ENCODE data around the gene TGFA.
A peak's percentile ranks its signal among the peaks of the same experiment; 100 is the strongest.

The TGFA gene

DNA sequence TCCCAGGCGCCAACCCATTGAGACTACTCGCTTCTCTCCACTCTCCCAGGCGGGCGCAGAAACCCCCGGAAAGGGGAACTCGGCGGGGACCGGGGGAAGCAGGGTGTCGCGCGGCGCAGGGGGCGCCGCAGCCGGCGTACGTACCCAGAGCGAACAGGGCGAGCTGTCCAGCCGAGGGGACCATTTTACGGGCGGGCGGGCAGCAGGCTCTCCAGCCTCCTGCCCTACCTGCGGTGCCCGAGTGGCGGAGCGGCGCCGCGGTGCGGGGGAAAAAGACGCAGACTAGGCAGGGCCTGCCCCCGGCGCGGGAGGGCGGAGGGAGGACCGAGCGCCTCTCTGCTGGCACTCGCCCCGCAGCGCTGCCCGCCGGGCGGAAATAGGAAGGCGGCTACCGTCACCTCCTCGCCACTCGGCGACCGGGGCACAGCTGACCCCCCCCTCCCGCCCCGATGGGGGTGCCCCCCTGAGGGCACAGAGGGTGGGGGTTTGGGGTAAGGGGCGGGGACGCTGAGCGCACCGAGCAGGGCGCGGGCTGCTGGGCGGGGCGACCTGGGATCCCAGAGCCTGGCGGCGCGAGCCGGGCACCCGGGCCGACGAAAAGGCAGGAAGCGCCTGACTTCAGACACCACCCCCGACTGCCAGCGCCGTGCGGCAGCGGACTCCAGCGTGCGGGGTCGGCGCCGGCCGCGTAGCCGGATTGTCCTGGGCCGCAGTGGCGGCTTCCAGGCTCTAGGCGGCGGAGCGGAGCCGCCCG is at the start of gene TGFA:
TSS of gene TGFA (minus strand) at position 243 of the 754 bp plus-strand sequence. CDS start at position 184, 59 bp downstream.
- peak; percentile 46 to 50 for DNase-seq

DNA sequence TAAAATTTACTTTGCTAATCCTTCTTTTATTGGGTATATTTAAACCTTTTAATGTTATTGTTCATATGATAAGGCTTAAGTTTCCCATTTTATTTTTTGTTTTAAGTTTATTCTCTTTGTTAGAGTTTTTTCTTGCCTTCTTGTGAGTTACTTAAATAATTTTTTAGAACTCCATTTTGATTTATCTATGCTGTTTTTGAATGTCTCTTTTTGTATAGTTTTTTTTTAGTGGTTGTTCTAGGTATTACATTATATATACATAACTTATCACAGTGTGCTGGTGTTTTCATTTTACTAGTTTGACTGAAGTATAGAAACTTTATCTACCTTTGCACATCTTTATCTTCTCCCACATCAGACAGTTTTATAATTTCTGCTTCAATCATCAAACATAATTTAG is 49.4 kb upstream of the TGFA start:
- DNase-seq: peak in 1 of 2 experiments; percentile 36

DNA sequence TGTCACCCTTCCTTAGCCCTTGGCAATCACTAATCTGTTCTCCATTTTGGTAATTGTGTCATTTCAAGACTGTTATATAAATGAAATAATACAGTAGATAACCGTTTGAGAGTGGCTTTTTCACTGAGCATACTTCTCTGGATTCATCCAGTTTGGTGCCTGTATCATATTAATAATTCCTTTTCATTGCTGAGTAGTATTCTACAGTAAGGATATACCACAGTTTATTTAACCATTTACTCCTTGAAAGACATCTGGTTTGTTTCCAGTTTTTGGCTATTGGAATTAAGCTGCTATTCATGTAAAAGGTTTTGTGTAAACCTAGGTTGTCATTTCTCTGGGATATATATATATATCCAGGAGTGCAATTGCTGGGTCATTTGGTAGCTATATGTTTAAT is 44.6 kb upstream of the TGFA start:
- no peak for DNase-seq

DNA sequence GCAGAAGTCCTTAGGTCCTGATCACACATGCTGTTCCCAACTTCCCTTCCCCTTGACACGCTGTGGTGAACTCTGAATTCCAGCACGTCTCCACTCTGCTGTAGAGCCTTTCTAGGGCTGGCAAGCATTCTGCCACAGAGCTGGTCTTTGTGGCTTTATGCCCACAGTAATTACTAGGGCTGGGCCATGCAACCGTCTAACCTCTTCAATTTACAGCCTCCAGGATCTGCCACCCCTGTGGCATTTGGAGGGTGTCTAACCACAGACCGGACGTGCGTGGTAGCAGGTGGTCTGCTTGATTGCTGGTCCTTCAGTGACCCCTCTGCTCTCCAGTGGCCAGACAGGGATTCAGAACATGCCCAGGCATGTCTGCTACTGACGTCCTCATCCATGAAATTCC is 43.1 kb upstream of the TGFA start:
- no peak for DNase-seq

DNA sequence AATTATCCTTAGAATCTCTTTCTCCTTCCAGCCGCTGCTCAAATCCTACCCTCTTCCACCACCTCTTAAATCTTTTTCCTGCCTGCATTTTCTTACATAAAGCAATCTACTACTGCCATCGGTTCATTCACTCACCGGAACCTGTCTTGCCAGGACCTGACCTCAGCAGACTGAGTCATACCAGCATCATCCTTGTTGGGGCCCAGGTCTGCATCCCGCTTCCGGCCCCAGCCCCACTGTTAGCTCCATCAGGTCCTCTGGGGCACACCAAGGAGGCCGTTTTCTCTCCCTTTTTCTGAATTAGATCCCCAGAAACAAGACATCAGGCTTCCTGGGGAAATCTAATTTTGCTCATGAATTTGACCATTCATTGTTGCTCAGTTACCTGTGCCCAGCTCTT is 42.7 kb upstream of the TGFA start:
- DNase-seq: no peak

DNA sequence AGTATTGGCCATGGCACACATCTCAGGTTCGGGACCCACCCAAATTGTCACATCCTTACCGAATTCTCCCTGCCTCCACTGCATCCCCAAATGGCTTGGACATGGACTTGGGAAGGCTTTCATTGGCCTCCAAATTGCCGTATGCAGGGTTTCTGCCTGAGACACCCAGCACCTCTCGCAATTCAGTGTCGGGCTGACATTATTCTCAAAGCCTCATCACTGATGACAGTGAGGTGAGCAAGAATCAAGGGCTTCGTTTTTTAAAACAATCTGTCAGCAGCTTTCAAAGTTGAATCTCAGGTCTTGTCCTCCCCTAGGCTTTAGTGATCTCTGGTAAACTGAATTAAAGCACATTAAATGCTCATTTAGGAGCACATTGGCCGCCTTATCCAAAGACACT is 29.5 kb upstream of the TGFA start:
- no peak for DNase-seq

DNA sequence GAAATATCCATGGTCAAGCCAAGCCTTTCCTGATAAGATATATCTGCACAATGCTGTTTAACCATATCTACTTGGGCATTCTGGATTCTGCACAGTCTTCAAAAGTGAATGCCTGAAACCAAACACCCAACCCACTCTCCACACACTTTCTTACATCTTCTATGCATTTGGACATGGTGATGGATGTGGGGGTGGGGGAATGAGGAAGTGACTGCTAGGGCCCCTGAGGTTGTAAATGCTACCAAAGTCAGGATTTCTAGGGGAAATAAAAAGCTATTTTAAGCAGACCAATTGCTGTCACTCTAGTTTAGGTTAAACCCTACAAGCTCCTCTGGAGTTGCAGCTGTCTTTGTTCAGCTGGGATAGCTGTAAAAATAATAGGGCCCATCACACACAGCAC is 26.7 kb upstream of the TGFA start:
- DNase-seq: peak; percentile 48 to 71

DNA sequence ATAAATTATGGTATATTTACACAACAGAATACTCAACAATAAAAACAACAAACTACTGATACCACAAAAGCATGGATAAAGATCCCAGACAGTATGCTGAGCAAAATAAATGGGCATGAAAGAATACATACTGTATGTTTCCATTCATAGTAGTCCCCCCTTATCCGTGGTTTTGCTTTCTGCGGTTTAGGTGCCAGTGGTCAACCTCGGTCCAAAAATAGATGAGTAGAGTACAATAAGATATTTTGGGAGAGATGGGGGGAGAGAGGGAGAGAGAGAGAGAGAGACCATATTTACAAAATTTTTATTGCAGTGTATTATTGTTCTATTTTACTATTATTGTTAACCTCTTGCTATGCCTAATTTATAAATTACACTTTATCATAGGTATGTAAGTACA is 21.0 kb upstream of the TGFA start:
- DNase-seq: no peak

DNA sequence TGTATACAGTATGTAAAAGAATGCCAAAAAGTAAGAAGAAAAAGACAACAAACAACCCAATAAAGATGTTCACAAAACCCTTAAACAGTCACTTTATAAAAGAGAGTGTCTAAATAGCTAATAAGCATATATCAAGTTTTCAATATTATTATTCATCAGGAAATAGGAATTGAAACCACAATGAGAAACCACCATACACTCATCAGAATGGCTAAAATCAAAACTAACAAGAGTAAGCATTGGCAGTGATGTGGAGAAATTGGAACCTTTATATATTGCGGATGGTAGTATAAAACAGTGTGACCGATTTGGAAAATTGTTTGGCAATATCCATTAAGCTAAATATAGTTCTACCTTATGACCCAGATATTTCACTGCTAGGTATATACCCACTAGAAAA is 20.5 kb upstream of the TGFA start:
- DNase-seq: no peak

DNA sequence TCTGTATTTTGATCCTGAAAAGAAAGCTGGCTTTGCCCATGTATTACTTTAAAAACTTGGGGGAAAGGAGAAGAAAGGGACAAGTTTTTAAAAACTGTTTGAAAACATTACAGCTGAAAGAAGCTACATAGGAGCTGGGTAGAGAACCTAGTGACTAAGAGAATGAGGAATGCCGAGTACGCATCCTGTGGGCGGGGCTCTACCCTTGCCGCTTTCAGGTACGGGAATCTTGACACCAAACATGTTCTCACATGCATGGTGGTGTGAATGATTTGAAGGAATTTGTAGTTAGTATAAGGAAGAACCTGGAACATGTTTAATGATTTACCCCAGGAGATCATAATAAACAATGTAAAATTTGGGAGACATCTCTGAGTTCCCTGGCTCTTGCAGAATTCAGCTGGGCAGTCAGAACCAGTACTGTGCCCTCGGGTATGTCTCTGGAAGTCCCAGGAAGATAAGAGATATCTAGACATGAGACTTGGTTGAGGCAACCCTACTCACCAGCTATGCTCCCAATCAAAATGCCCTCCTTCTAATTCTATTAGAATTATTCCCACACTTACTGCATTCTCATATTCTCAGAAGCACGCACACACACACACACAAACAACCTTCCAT is 16.5 kb upstream of the TGFA start:
- no peak for DNase-seq

DNA sequence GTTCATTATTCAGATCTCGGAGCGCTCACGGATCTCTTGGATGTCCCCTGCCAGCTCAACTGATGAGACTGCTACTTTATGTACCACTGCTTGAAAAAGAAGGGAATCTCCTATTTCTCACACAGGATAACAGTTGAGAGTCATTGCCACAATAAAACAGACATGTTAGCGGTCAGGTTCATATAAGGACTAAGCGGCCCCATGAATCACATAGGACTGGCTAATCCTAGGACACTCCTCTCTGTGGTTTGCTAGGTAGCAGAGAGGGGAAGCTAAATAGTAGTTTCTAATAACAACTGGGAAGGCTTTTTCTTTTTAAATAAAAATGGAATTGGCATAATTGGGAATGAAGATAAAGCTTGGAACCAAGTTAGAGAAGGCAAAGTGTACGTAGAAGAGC is 15.9 kb upstream of the TGFA start:
- DNase-seq: no peak

DNA sequence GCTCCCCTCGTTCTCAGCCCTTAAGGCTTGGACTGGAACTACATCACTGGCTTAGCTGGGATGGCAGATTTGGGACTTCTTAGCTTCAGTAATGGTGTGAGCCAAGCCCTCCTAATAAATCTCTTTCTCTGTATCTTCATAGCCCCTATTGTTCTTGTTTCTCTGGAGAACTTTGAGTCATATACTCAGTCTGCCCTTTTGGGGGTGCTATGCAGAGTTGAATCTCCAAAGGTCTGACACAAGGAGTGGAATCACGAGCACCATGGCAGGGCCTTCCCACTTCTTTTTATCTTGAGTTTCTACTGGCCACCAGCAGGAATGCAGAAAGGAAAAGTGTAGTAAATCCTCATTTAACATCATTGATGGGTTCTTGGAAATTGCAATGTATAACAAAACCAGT is 13.3 kb upstream of the TGFA start:
- no peak for DNase-seq

DNA sequence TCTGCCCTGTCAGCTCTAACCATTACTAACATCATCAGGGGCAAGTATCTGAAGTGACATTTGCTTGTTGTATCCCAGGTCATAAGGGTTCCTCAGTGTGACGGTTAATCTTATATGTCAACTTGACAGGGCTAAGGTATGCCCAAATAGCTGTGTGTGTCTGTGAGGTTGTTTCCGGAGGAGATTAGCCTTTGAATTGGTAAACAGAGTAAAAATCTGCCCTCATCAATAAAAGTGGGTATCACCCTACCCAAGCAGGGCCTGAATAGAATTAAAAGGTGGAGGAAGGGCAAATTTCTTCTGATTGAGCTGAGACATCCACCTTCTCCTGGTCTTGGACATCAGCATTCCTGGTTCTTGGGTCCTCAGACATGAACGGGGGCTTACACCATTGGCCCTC is 12.8 kb upstream of the TGFA start:
- no peak for DNase-seq

DNA sequence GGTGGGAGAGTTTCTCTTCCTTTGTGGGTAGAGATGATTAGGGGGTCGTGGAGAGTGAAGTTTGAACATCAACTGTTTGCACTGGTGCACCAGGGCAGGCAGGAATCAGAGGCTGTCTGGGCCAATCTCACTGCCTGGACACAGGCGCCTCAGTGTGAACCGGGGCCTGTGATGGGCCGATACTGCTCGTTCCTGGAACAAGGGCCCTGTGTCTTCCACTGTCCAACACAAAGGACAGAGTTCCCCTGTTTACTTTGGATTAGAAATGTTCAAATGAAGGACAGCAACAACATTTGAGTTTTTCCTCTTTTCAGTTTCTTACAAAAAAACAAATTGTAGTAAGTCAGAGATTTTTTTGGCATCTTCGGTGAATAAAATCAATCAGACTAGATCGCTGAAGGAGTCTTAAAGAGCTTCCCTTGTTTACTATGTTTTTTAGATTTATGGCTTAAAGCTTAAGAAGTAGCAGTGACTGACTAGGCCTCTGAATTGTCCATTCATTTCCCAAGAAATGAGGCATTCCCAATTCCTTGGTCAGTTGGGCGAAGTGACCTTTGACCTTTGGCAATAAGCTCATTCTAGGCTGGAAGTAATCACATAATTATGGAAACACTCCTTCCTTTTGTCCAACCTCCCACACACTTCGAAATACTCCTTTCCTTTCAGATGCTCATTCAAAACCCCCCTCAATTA is 11.6 kb upstream of the TGFA start:
- DNase-seq: no peak

DNA sequence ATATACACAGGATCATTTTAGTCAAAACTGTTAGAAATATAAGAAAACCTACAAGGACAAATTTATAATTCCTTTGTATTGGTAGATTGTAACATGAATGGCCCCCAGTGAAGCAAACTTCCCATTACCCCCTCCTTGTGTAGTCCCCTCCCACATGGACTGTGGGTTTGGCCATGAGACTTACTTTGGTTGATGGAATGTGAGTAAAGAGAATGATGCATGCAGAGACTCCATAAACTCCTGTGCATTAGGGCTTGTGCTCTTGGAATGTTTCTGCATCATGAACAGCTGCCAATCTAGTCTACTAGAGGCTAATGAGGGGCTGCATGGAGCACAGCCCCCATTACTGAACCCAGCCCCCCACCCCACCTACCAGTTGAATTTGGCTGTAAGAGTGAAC is 8.3 kb upstream of the TGFA start:
- DNase-seq: no peak

DNA sequence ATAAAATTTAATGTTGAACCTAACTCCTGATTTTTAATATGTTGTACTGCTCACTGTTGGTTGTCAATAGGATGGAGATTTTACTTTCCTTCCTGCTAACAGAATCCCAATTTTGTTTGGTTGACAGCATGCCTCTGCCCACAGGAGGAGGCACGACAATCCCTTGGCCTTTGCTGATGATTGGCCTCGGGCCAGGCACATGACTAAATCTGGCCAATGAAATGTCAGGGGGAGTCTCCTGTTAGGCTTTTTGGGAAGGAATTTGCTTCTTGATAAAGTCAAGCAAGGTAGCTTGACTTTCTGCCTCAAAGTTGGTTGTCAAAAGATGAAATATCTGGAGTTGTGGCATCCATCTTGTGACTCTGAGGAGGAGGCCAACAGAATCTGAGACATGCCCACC is 6.8 kb upstream of the TGFA start:
- no peak for DNase-seq

DNA sequence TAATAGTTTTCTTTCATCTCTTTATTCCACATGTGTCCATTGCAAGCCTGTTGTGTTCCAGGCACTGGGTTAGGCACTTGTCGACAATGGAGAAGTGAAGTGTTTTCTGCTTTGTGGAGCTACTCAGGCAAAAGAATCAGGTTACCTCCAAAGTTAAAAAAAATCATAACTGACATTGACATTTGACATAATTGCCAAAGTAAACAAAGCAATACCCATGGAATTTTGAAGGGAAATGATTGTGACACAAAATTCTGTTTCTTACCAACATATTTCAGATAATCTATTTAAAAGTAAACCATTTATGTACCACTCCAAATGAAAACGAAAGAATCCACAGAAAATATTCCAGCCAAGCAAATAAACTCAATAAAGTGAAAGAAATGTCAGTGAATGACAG is 6.4 kb upstream of the TGFA start:
- no peak for DNase-seq

DNA sequence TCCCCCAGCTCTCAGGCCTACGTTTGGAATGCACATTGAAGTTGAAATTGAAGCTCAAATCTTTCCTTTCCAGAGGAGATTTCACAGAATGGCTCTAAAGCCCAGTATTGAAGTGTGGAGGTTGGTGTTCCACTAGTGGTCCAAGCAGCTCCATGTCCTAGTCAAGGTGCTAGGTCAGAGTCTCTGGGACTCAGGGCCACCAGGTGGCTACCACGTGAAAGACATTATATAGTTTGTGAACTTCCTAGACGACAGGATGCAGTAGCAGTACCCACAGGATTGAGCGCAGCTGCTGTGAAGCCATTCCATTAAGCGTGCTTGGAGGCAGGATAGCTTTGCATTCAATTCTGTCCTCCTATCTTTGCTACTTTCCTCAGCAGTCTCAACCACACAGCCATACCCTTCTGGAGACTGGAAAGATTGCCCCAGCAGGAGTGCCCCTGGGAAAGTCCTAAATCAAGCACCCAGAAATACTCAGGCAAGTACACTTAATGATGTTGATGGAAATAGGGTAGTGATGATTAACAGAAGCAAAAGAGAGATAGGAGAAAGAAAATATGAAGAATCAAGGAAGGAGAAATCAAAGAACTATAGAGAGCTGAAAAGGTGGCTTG is 4.7 kb upstream of the TGFA start:
- DNase-seq: no peak

DNA sequence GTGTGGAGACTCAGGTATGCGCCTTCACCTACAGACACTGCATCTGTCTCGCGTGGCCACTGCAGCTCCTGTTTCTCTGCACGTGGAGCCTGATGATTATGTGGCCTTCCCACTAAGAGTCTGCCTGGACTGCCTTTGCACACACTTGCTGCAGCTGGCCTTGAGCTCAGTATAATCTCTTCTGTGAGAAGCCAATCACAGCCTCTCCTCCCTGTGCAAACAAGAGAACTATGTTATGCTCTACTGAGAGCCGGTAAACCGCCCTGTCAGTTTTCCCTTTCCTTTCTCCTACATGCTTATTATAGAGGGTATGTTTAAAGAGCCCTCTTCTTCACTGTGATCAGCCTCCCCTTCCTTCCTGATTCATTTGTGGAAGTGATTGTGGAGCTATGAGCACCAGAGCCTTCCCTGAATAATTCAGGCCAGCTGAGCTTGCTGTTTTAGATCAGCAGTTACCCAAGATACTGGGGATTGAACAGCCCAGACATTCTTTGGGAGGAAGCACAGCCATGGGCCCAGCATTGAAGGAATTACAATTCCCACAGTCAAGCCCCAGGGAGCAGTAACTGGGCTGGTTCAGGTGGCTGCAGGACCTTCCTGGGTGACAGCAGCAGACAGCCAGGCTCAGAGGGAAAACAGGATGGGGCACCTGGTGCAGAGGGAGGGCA is 3.7 kb upstream of the TGFA start:
- no peak for DNase-seq

DNA sequence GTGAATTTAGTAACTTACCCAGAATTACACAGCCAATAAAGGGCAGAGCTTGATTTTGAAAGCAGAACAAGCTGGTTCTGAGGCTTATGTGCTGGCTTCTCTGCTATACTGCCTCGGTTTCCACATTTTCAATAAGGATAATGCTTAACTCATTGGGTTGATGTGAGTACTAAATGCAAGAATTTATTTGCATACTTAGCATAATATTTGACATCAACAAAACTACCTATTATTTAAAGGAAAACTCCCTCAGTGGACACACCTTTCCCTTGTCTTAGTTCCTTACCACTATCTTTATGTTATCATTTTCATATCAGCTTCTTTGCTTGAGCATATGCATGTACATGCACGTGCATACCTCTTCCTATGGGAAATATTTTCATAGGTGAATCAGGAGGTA is 3.0 kb upstream of the TGFA start:
- no peak for DNase-seq

DNA sequence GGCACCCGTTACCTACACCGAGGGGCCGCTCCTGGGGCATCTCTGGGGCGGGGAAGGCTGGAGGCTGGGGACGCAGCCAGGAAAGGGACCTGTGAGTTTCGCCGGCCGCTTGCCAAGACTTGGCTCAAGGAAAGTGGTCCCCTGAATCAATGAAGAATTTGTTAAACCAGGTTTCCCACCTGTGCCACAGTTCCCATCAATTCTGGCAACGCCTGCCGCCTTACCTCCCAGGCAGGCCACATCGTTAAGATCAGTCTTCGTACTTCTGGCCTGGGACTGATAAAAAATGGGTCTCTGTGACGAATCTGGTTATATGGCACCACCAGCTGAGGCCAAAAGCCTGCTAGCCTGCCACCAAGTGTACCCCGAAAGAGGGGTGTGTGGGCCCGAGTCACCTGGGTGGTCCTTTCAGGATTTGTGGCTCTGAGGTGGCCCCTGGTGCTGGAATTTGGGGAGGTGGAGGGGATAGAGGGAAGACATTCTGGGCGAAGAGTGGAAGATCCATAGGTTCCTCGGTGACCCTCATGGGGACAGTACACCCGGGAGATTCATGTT is 789 bp upstream of the TGFA start:
- DNase-seq: no peak

DNA sequence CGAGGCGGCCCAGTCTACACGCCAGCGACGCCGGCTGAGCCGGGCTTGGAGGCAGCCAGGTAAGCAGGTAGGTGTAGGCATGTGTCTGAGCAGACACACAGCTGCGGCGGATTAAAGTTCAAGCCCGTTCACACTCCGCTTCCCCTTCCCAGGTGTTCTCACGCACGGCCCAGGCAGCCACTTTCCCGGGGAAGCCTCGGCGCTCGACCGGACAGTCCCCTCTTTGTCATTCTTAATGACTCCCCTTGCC is 367 bp downstream of the TGFA start:
- no peak for DNase-seq
